ENCODE measurements around the gene EYS.

The EYS gene

GRCh38 chr6:65707126-65707826, at the start of gene EYS:
Gene EYS, minus strand, starts transcription at chr6:65707226. Its CDS starts 211,816 bp downstream, at chr6:65495410.
- TF ChIP-seq GATA3 (IDR thresholded peaks at IDR 0.05; ENCODE audit: low read depth, low read length), result no peak
- no peak for TF ChIP-seq GATA2 (IDR thresholded peaks at IDR 0.05; ENCODE audit: low read depth, low read length)

- TF ChIP-seq GATA3 (IDR thresholded peaks at IDR 0.05; ENCODE audit: low read depth, low read length) (no peak), GATA2 (IDR thresholded peaks at IDR 0.05; ENCODE audit: low read depth, low read length) (no peak)
Measured at GRCh38 chr6:65746302-65746701, 39.3 kb upstream of the EYS start.

- TF ChIP-seq GATA2 (IDR thresholded peaks at IDR 0.05; ENCODE audit: low read depth, low read length) (no peak), GATA3 (IDR thresholded peaks at IDR 0.05; ENCODE audit: low read depth, low read length) (no peak)
Measured at GRCh38 chr6:65745614-65746013, 38.6 kb upstream of the EYS start.

GRCh38 chr6:65728879-65729479, 22.0 kb upstream of the EYS start:
- TF ChIP-seq GATA3 (IDR thresholded peaks at IDR 0.05; ENCODE audit: low read depth, low read length) (no peak), GATA2 (IDR thresholded peaks at IDR 0.05; ENCODE audit: low read depth, low read length) (no peak)

DNA sequence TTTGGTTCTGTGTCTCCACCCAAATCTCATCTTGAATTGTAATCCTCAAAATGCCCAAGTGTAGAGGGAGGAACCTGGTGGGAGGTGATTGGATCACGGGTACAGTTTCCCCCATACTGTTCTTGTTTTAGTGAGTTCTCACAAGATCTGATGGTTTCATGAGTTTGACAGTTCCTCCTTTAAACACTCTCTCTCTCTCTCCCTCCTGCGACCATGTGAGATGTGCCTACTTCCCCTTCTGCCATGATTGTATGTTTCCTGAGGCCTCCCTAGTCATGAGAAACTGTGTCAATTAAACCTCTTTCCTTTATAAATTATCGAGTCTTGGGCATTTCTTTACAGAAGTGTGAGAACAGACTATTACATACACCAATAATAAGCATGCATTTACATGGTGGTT, 12.1 kb upstream of the EYS start:
- no peak for TF ChIP-seq GATA3 (IDR thresholded peaks at IDR 0.05; ENCODE audit: low read depth, low read length)
- TF ChIP-seq GATA2 (IDR thresholded peaks at IDR 0.05; ENCODE audit: low read depth, low read length), result no peak

DNA sequence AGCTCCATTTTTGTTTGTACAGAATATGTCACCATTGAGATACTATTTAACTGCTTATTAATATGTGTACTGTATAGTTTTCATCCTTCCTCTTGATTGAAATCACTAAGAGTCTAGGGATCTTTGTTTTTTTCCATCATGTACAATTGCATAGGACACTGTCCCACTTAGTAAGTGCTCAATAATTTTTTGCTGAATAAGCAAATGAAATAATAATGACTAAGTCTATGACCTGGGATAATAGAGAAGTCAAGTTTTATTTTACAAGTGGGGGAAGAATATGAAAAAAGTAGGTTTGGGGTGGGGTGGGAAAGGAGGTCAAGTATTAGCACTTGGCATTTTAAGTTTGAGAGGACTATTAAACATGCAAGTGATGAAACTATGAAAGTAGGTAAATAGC, 4.5 kb upstream of the EYS start:
- TF ChIP-seq GATA2 (IDR thresholded peaks at IDR 0.05; ENCODE audit: low read depth, low read length), result no peak
- TF ChIP-seq GATA3 (IDR thresholded peaks at IDR 0.05; ENCODE audit: low read depth, low read length), result no peak

DNA sequence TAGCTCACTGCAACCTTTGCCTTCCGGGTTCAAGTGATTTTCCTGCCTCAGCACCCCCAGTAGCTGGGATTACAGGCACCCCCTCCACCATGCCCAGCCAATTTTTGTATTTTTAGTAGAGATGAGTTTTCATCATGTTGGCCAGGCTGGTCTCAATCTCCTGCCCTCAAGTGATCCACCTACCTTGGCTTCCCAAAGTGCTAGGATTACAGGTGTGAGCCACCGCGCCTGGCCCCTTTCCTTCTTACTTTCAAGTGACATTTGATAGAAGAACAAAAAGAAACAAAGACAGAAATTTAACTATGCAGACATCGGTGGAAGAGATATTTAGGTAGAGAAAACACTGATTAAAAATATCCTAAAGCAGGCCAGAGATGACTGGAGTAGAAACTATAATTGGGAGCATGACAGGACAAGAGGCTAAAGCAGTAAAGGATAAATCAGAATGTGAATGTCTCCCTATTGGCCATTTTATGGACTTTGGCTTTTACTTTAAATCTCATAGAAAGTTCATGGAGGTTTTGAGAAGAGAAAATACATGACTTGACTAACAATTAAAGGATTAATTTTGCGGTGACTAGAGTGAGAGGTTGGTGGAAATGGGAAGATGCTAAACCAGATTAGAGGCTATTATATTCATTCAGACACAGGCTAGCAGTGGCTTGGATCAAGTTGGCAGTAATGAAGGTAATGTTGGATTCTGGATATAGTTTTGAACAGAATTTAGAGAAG, 2.2 kb upstream of the EYS start:
- TF ChIP-seq GATA3 (IDR thresholded peaks at IDR 0.05; ENCODE audit: low read depth, low read length) (no peak), GATA2 (IDR thresholded peaks at IDR 0.05; ENCODE audit: low read depth, low read length) (no peak)

- no peak for TF ChIP-seq GATA3 (IDR thresholded peaks at IDR 0.05; ENCODE audit: low read depth, low read length)
Measured at GRCh38 chr6:65708162-65708561, 1.1 kb upstream of the EYS start.

DNA sequence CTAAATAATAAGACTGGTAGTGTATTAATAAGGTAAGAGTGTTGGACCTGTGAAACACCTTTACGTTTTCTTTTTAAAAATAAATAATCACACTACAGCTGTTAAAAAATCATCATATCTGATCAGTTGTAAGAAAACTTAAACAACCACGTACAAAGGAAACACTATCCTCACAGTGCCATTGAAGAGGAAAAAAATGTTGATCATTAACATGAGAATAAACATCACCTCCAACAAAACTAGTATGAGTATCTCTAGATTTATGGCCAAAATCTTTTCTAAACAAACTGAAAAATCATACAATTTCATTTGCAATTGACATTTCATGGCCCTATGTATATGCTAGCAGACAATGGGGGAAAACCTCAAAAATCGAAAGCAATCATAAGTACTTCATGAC, 590 bp downstream of the EYS start:
- TF ChIP-seq GATA2 (IDR thresholded peaks at IDR 0.05; ENCODE audit: low read depth, low read length) (no peak), GATA3 (IDR thresholded peaks at IDR 0.05; ENCODE audit: low read depth, low read length) (no peak)

- no peak for TF ChIP-seq GATA2 (IDR thresholded peaks at IDR 0.05; ENCODE audit: low read depth, low read length)
- TF ChIP-seq GATA3 (IDR thresholded peaks at IDR 0.05; ENCODE audit: low read depth, low read length), result no peak
Measured at GRCh38 chr6:65701325-65701724, 5.7 kb downstream of the EYS start.

- TF ChIP-seq GATA3 (IDR thresholded peaks at IDR 0.05; ENCODE audit: low read depth, low read length), result no peak
Measured at GRCh38 chr6:65700561-65700960, 6.5 kb downstream of the EYS start.

GRCh38 chr6:65692109-65692508, 14.9 kb downstream of the EYS start:
- no peak for TF ChIP-seq GATA3 (IDR thresholded peaks at IDR 0.05; ENCODE audit: low read depth, low read length)
- TF ChIP-seq GATA2 (IDR thresholded peaks at IDR 0.05; ENCODE audit: low read depth, low read length), result no peak

- TF ChIP-seq GATA2 (IDR thresholded peaks at IDR 0.05; ENCODE audit: low read depth, low read length), result no peak
- TF ChIP-seq GATA3 (IDR thresholded peaks at IDR 0.05; ENCODE audit: low read depth, low read length), result no peak
Measured at GRCh38 chr6:65680232-65680631, 26.8 kb downstream of the EYS start.

- TF ChIP-seq GATA3 (IDR thresholded peaks at IDR 0.05; ENCODE audit: low read depth, low read length) (no peak), GATA2 (IDR thresholded peaks at IDR 0.05; ENCODE audit: low read depth, low read length) (no peak)
Measured at GRCh38 chr6:65671922-65672321, 35.1 kb downstream of the EYS start.

All from SH-SY5Y (cell line).